AG09309 (cell line): ENCODE results near the gene TAP1.
A peak's percentile ranks its signal among the peaks of the same experiment; 100 is the strongest.

ENCODE experiments used
- DNase-seq: peaks from one replicate; pipeline ENCODE4 v3.0.0-alpha.2; 2010; ENCODE audit warnings: low read depth
- H3K4me3 ChIP-seq: 2 replicates; pipeline ENCODE4 v1.5.1; 2011; ENCODE audit warnings: mild to moderate bottlenecking, low read depth, low read length, moderate library complexity; ENCODE audit not compliant: control insufficient read depth
- TF ChIP-seq, protein P1 (sequence below): IDR thresholded peaks from 2 replicates; pipeline ENCODE4 v1.5.1; 2011; ENCODE audit warnings: mild to moderate bottlenecking, low read depth, low read length, inconsistent platforms; ENCODE audit not compliant: insufficient read depth, control insufficient read depth; ENCODE audit errors: missing control alignments

TAP1 gene

DNA sequence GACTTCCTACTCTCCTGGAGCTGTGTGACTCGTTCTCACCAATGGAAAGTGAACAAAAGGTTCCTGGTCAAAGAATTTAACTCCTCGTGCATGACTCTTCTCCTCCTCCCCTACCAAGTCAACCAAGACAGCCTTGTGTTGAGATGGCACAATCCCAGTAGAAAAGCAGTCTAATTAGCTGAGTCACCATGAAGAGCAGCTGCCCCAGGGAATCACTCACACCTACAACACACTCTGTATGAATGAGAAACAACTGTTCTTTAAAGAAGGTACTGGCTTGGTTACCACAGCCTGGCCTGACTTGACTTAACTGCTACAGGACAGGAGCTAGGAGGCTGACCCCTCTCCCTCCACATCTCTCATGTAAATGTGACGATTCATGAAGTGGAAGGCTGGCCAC is 33.8 kb downstream of the TAP1 start:
- peak; percentile 57 for DNase-seq
- TF ChIP-seq, protein P1, sequence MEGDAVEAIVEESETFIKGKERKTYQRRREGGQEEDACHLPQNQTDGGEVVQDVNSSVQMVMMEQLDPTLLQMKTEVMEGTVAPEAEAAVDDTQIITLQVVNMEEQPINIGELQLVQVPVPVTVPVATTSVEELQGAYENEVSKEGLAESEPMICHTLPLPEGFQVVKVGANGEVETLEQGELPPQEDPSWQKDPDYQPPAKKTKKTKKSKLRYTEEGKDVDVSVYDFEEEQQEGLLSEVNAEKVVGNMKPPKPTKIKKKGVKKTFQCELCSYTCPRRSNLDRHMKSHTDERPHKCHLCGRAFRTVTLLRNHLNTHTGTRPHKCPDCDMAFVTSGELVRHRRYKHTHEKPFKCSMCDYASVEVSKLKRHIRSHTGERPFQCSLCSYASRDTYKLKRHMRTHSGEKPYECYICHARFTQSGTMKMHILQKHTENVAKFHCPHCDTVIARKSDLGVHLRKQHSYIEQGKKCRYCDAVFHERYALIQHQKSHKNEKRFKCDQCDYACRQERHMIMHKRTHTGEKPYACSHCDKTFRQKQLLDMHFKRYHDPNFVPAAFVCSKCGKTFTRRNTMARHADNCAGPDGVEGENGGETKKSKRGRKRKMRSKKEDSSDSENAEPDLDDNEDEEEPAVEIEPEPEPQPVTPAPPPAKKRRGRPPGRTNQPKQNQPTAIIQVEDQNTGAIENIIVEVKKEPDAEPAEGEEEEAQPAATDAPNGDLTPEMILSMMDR: no peak
- no peak overlapping the region for H3K4me3 ChIP-seq

DNA sequence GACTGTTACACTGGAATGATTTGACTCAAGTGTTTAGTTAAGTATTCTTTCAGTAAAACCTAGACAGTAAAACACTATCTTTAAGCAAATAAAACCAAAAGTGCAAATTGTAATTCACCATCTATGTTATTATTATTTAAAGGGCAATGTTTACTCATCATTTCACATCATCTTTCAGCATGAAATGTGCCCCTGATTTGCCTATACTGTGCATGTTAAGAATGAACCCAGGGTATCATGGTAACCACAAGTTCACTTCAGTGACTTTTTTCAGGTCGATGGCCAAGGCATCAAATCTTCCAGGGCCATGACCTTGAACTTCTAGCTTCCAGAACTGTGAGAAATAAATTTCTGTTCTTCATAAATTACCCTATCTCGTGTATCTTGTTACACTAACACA is 34.6 kb downstream of the TAP1 start:
- no peak overlapping the region for H3K4me3 ChIP-seq
- TF ChIP-seq, protein P1: no peak
- no peak for DNase-seq

- H3K4me3 ChIP-seq: no peak within 1 kb of the TSS
- TF ChIP-seq, protein P1: no peak
- no peak for DNase-seq
These were observed 36.7 kb downstream of the TAP1 start, which contains the start of gene HLA-DOB for GRCh38 chr6:32816746-32817204. Gene HLA-DOB, minus strand, starts transcription at chr6:32817002. Its CDS starts 51 bp downstream, at chr6:32816951.

GRCh38 chr6:32815996-32816395 is 37.5 kb downstream of the TAP1 start:
- DNase-seq: no peak
- TF ChIP-seq, protein P1: no peak
- H3K4me3 ChIP-seq: no peak overlapping the region

GRCh38 chr6:32815115-32815514 is 38.4 kb downstream of the TAP1 start:
- no peak for DNase-seq
- TF ChIP-seq, protein P1: no peak
- no peak overlapping the region for H3K4me3 ChIP-seq

- TF ChIP-seq, protein P1: no peak
- no peak overlapping the region for H3K4me3 ChIP-seq
- DNase-seq: no peak
These were observed 39.4 kb downstream of the TAP1 start for GRCh38 chr6:32814145-32814544.

GRCh38 chr6:32809171-32809570 is 44.3 kb downstream of the TAP1 start:
- TF ChIP-seq, protein P1: no peak
- DNase-seq: no peak
- no peak overlapping the region for H3K4me3 ChIP-seq
